OCI-LY1 (cell line): ENCODE results near the gene CD40LG.

Experiments used
- H2AFZ ChIP-seq: fragments of 200-600 bp; sonication (generic), shearing (Covaris generic); 2 replicates; pipeline ENCODE4 v1.6.0; 2014; ENCODE audit warnings: antibody characterized with exemption, mild to moderate bottlenecking, low read length
- H3F3A ChIP-seq: fragments of 200-600 bp; sonication (generic), shearing (Covaris generic); 2 replicates; pipeline ENCODE4 v1.6.0; 2014; ENCODE audit warnings: mild to moderate bottlenecking, antibody characterized with exemption, low read length, moderate library complexity; ENCODE audit not compliant: insufficient read depth
- H3K27ac ChIP-seq: fragments of 200-600 bp; sonication (generic); 2 replicates; pipeline ENCODE4 v1.5.1; 2014; ENCODE audit warnings: low read length, mixed run types, mild to moderate bottlenecking, low read depth; ENCODE audit not compliant: poor library complexity, severe bottlenecking
- H3K27me3 ChIP-seq: fragments of 200-600 bp; sonication (generic); 2 replicates; pipeline ENCODE4 v1.6.0; 2014; ENCODE audit warnings: antibody characterized with exemption, mild to moderate bottlenecking, low read length, moderate library complexity; ENCODE audit not compliant: insufficient read depth
- H3K36me3 ChIP-seq: fragments of 200-600 bp; sonication (generic); 2 replicates; pipeline ENCODE4 v1.6.1; 2014; ENCODE audit warnings: mild to moderate bottlenecking, antibody characterized with exemption, low read length, moderate library complexity, mixed read lengths; ENCODE audit not compliant: insufficient read depth
- H3K4me1 ChIP-seq: fragments of 200-600 bp; sonication (generic); 2 replicates; pipeline ENCODE4 v1.5.1; 2014; ENCODE audit warnings: mild to moderate bottlenecking, low read length, moderate library complexity; ENCODE audit not compliant: insufficient read depth, severe bottlenecking
- H3K4me2 ChIP-seq: fragments of 200-600 bp; sonication (generic), shearing (Covaris generic); 2 replicates; pipeline ENCODE4 v1.6.1; 2014; ENCODE audit warnings: low read length
- H3K4me3 ChIP-seq: fragments of 200-600 bp; sonication (generic); 2 replicates; pipeline ENCODE4 v1.5.1; 2014; ENCODE audit warnings: low read length, low read depth, mild to moderate bottlenecking, mixed read lengths; ENCODE audit not compliant: poor library complexity, severe bottlenecking
- H3K79me2 ChIP-seq: fragments of 200-600 bp; shearing (Covaris generic); 2 replicates; pipeline ENCODE4 v1.6.1; 2016; ENCODE audit warnings: mixed run types, low read length, mixed read lengths; ENCODE audit not compliant: insufficient read depth
- H3K9ac ChIP-seq: fragments of 200-600 bp; sonication (generic), shearing (Covaris generic); 2 replicates; pipeline ENCODE4 v1.6.1; 2014; ENCODE audit warnings: mild to moderate bottlenecking, low read length, mixed read lengths
- H3K9me2 ChIP-seq: fragments of 200-600 bp; sonication (generic), shearing (Covaris generic); 2 replicates; pipeline ENCODE4 v1.6.1; 2014; ENCODE audit warnings: low read depth, mild to moderate bottlenecking, low read length, mixed read lengths
- H3K9me3 ChIP-seq: fragments of 200-600 bp; shearing (Covaris generic); 2 replicates; pipeline ENCODE4 v1.6.1; 2014; ENCODE audit warnings: low read length, mixed read lengths
- H4K20me1 ChIP-seq: fragments of 200-600 bp; sonication (generic), shearing (Covaris generic); 2 replicates; pipeline ENCODE4 v1.6.0; 2016; ENCODE audit warnings: mild to moderate bottlenecking, low read length; ENCODE audit not compliant: insufficient read depth
- EZH2 ChIP-seq: fragments of 200-600 bp; sonication (generic), shearing (Covaris generic); IDR thresholded peaks from 2 replicates; pipeline ENCODE4 v1.8.0; 2017; ENCODE audit warnings: borderline replicate concordance, mixed run types, mild to moderate bottlenecking, antibody characterized with exemption, low read length, moderate library complexity, mixed read lengths
- TF ChIP-seq, protein P1 (sequence below): fragments of 200-600 bp; sonication (generic), shearing (Covaris generic); IDR thresholded peaks from 2 replicates; pipeline ENCODE4 v1.5.1; 2017; ENCODE audit warnings: mild to moderate bottlenecking, antibody characterized with exemption, low read length, moderate library complexity, mixed read lengths

Gene CD40LG

DNA sequence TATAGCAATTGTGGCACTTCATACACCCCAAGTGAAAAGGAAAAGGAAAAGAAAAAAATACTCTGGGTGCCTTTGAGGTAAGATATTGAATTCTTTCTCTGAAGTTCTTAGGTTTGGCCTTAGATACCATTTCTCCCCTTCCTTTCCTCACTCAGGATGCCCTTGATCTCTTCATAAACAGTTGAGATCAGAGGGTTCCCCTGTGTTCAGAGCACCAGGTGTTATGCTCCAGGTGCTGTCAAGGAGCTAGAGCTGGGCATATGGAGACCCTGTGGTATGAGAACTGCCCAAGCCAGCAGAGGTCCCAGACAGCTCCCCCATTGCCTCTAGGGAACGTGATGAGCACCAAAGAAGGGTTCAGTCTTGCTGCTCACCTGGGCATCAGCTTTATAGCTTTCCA, 17.1 kb upstream of the CD40LG start:
- Histone ChIP-seq H3K9me3 (no peaks in the 10 kb centered on the region), H3K9me2 (no peaks in the 10 kb centered on the region), H3K4me3 (no peak overlapping the region), H2AFZ (no peak overlapping the region), H3K4me2 (no peak overlapping the region), H3F3A (no peaks in the 10 kb centered on the region), H3K27me3 (no peaks in the 10 kb centered on the region), H3K4me1 (no peaks in the 10 kb centered on the region), H3K27ac (no peak overlapping the region), H3K36me3 (no peaks in the 10 kb centered on the region), H3K9ac (no peak overlapping the region), H4K20me1 (no peaks in the 10 kb centered on the region), H3K79me2 (no peaks in the 10 kb centered on the region)
- no peak for TF ChIP-seq EZH2
- TF ChIP-seq, protein P1, sequence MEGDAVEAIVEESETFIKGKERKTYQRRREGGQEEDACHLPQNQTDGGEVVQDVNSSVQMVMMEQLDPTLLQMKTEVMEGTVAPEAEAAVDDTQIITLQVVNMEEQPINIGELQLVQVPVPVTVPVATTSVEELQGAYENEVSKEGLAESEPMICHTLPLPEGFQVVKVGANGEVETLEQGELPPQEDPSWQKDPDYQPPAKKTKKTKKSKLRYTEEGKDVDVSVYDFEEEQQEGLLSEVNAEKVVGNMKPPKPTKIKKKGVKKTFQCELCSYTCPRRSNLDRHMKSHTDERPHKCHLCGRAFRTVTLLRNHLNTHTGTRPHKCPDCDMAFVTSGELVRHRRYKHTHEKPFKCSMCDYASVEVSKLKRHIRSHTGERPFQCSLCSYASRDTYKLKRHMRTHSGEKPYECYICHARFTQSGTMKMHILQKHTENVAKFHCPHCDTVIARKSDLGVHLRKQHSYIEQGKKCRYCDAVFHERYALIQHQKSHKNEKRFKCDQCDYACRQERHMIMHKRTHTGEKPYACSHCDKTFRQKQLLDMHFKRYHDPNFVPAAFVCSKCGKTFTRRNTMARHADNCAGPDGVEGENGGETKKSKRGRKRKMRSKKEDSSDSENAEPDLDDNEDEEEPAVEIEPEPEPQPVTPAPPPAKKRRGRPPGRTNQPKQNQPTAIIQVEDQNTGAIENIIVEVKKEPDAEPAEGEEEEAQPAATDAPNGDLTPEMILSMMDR = no peak

DNA sequence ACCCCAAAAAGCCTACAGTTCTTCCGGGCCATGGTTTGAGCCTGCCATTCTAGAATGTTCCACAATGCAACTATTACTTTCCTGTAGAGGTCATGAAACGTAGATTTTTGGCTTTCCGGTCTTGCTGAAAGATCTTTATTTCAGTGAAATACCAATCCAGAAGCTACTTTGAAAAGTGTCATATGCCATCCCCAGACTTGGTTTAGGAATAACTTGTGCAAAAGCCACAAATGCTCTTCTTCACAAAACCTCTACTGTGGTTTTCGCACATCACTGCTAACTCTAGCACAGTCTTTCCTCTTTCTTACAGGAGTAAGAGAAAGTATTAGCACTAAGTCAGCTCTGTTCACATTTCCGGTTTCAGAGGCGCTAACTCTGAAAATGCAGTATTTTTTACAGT, 12.7 kb upstream of the CD40LG start:
- Histone ChIP-seq H3K4me3 (no peak overlapping the region), H3K9ac (no peak overlapping the region), H3K79me2 (no peaks in the 10 kb centered on the region), H4K20me1 (no peaks in the 10 kb centered on the region), H3K27me3 (no peaks in the 10 kb centered on the region), H3K4me1 (no peaks in the 10 kb centered on the region), H3F3A (no peaks in the 10 kb centered on the region), H3K36me3 (no peaks in the 10 kb centered on the region), H3K27ac (no peak overlapping the region), H3K9me2 (no peaks in the 10 kb centered on the region), H3K9me3 (no peaks in the 10 kb centered on the region), H3K4me2 (no peak overlapping the region), H2AFZ (no peak overlapping the region)
- TF ChIP-seq EZH2 = no peak
- TF ChIP-seq, protein P1 = no peak

DNA sequence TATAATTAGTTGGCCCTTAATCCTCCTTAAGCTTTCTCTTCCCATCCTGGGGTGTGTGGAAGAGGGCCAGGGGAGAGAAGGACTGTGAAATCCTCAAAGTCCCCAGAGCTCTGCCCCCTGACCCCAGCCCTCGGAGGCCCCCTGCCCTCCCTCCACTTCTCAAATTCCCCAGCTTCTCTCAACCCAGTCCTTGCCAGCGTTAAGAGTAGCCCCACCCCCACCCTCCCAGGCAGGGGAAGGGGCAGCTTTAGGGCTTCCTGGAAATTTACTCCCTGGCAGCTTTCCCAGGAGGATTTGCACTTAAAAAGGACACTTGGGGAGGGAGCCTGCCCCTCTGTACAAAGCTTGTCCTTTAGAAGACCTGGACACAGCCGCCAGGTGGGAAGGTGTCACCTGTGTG, 11.8 kb upstream of the CD40LG start:
- H4K20me1 ChIP-seq = no peaks in the 10 kb centered on the region
- H2AFZ ChIP-seq = no peak overlapping the region
- H3K4me2 ChIP-seq = no peak overlapping the region
- no peaks in the 10 kb centered on the region for H3K27me3 ChIP-seq
- no peak overlapping the region for H3K27ac ChIP-seq
- H3K9me2 ChIP-seq = no peaks in the 10 kb centered on the region
- no peak overlapping the region for H3K9ac ChIP-seq
- H3K4me1 ChIP-seq = no peaks in the 10 kb centered on the region
- H3K36me3 ChIP-seq = no peaks in the 10 kb centered on the region
- TF ChIP-seq EZH2 = no peak
- TF ChIP-seq, protein P1 = no peak
- no peak overlapping the region for H3K4me3 ChIP-seq
- H3K79me2 ChIP-seq = no peaks in the 10 kb centered on the region
- no peaks in the 10 kb centered on the region for H3K9me3 ChIP-seq
- H3F3A ChIP-seq = no peaks in the 10 kb centered on the region
